Suprapubic skin (tissue), 4 donors: ENCODE measurements around the gene MEIS1. TPM values are rescaled to one million over a fixed set of nuclear protein-coding genes. Genes with fewer than 3 reads are reported as not detected.

Experiments used
- DNase-seq, 2 donors: peaks; one replicate each; pipeline ENCODE4 v3.0.0-alpha.2; 2019; ENCODE audit warnings: low spot score in 2 of 2
- H3K27ac ChIP-seq: fragments of 200-600 bp; sonication (generic); one replicate; pipeline ENCODE4 v1.5.1; 2019
- H3K27me3 ChIP-seq: fragments of 200-600 bp; sonication (generic); one replicate; pipeline ENCODE4 v1.5.1; 2019
- H3K36me3 ChIP-seq: fragments of 200-600 bp; sonication (generic); one replicate; pipeline ENCODE4 v1.5.1; 2019
- H3K4me1 ChIP-seq: fragments of 200-600 bp; sonication (generic); one replicate; pipeline ENCODE4 v1.5.1; 2019
- H3K4me3 ChIP-seq: fragments of 200-600 bp; sonication (generic); one replicate; pipeline ENCODE4 v1.5.1; 2019; ENCODE audit warnings: mild to moderate bottlenecking
- H3K9me3 ChIP-seq: fragments of 200-600 bp; sonication (generic); one replicate; pipeline ENCODE4 v1.5.1; 2019
- CTCF ChIP-seq, 2 donors: fragments of 200-600 bp in 1 of 2; fragments of 450-650 bp in 1 of 2; sonication (generic) in 1 of 2; IDR thresholded peaks; one replicate each; pipeline ENCODE4 v1.5.1; 2016 to 2019; ENCODE audit warnings: antibody characterized with exemption in 2 of 2, mild to moderate bottlenecking in 1 of 2, moderate library complexity in 1 of 2
- EP300 ChIP-seq: sonication (generic); formaldehyde crosslinking; IDR thresholded peaks from one replicate; pipeline ENCODE4 v1.6.1; 2017; ENCODE audit warnings: antibody characterized with exemption
- POLR2A ChIP-seq, 2 donors: fragments of 450-650 bp; IDR thresholded peaks; one replicate each; pipeline ENCODE4 v1.6.1; 2017; ENCODE audit warnings: antibody characterized with exemption in 2 of 2, mild to moderate bottlenecking in 2 of 2, moderate library complexity in 2 of 2
- POLR2AphosphoS5 ChIP-seq, 3 donors: sonication (generic); formaldehyde crosslinking; IDR thresholded peaks; one replicate each; pipeline ENCODE4 v1.6.1; 2017; ENCODE audit warnings: antibody characterized with exemption in 3 of 3
- WGBS: methylation state at CpG from one replicate; pipeline ENCODE4 v1.1.5; 2018; 5-methylcytosine and 5-hydroxymethylcytosine counted together
- total RNA-seq, 4 donors: library from RNA; depleted of rRNA; stranded (reverse); fragments of >200 nt; gene quantifications; one replicate each; pipeline ENCODE4 v1.1.0, GENCODE V29; 2016

Gene MEIS1
- total RNA-seq, 4 donors from 2014 or later: 12.7 to 28.0 (median 20.3) TPM

DNA sequence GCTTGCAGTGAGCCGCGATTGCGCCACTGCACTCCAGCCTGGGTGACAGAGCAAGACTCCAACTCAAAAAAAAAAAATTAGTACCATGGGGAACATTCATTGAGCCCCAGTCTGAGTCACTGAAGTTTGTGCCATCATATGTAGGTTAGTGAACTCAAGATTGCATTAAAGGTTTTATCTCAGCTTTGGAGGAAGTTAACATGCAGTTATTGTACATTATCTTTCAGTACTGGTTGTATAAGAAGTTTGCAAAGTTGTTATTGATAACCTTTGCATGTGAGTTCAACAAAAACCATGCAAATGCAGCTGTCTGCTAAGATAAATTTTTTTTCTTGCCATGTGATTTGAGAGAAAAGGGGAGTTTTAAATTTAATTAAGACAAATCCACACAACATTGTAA lies 95.7 kb downstream of the MEIS1 start:
- no peak for TF ChIP-seq POLR2A (IDR thresholded peaks at IDR 0.05)
- H3K9me3 ChIP-seq: no peaks in the 10 kb centered on the region
- WGBS: 92% methylated on average over 3 of the region's 3 CpGs
- no peak overlapping the region for H3K4me3 ChIP-seq
- no peak overlapping the region for H3K27ac ChIP-seq
- no peak for DNase-seq
- H3K27me3 ChIP-seq: no peaks in the 10 kb centered on the region
- peaks cover 7% of the 10 kb centered on the region for H3K4me1 ChIP-seq
- no peaks in the 10 kb centered on the region for H3K36me3 ChIP-seq

GRCh38 chr2:66531155-66531554 lies 96.2 kb downstream of the MEIS1 start:
- Histone ChIP-seq H3K27ac (no peak overlapping the region), H3K36me3 (no peaks in the 10 kb centered on the region)
- 94% methylated on average over 1 of the region's 1 CpG for WGBS

GRCh38 chr2:66531567-66531966 lies 96.6 kb downstream of the MEIS1 start:
- no peak overlapping the region for H3K4me3 ChIP-seq
- 95% methylated on average over 13 of the region's 13 CpGs for WGBS
- no peaks in the 10 kb centered on the region for H3K36me3 ChIP-seq
- no peaks in the 10 kb centered on the region for H3K27me3 ChIP-seq
- DNase-seq: no peak
- no peaks in the 10 kb centered on the region for H3K9me3 ChIP-seq
- TF ChIP-seq CTCF (IDR thresholded peaks at IDR 0.05) (no peak), EP300 (no peak), POLR2AphosphoS5 (IDR thresholded peaks at IDR 0.05) (no peak), POLR2A (IDR thresholded peaks at IDR 0.05) (no peak)
- H3K4me1 ChIP-seq: peaks cover 8% of the 10 kb centered on the region
- H3K27ac ChIP-seq: no peak overlapping the region

More at GRCh38 chr2:66531155-66531554, 96.2 kb downstream of the MEIS1 start:
- DNase-seq: no peak
- Histone ChIP-seq H3K4me1 (peaks cover 7% of the 10 kb centered on the region), H3K4me3 (no peak overlapping the region), H3K27me3 (no peaks in the 10 kb centered on the region), H3K9me3 (no peaks in the 10 kb centered on the region)
- TF ChIP-seq EP300 (no peak), POLR2AphosphoS5 (IDR thresholded peaks at IDR 0.05) (no peak), CTCF (IDR thresholded peaks at IDR 0.05) (no peak), POLR2A (IDR thresholded peaks at IDR 0.05) (no peak)

DNA sequence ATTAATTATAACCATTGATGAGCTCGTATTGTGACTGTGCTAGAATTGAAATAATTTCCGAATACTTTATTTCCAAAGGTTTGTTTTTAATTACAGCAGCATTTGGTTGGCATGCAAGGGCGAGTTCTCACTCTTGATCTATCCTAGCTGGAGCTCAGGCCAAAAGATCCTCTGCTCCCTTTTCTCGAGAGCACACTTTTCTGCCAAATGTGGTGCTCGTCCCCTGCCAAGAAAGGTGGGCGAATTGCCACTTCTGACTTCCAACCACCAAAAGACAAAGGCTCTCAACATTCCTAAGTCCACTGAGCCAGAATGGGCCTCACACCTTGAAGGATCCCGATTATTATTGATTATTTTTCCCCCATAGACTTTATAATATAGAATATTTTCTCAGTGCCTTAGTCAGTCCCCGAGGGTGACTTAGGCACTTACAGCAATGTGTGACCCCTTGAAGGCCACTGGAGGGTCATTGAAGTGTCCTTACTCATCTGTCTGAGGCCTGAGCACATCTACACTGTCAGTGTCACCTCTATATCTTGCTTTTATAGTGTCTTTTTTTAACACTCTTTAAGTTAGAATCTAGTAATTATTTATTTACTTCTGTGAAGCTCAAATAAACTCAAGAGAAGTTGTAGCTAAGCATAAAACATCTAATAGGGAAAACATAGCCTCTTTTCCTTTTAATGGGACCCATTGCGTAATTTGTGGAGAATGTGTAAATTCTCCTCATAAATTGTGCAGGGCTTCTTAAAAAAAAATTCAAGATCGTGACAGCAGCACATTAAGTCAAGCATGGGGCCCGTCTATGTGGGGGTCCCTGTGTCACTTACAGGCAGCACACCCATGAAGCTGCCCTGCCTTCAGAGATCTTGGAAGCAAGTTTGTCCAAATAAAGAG lies 98.3 kb downstream of the MEIS1 start:
- no peak for DNase-seq
- peaks cover 9% of the 10 kb centered on the region for H3K4me1 ChIP-seq
- H3K4me3 ChIP-seq: no peak overlapping the region
- no peaks in the 10 kb centered on the region for H3K9me3 ChIP-seq
- H3K36me3 ChIP-seq: no peaks in the 10 kb centered on the region
- no peak for TF ChIP-seq EP300
- TF ChIP-seq CTCF (IDR thresholded peaks at IDR 0.05): no peak
- TF ChIP-seq POLR2AphosphoS5 (IDR thresholded peaks at IDR 0.05): no peak
- TF ChIP-seq POLR2A (IDR thresholded peaks at IDR 0.05): no peak
- H3K27ac ChIP-seq: no peak overlapping the region
- WGBS: 42% methylated on average over 11 of the region's 11 CpGs
- H3K27me3 ChIP-seq: no peaks in the 10 kb centered on the region

DNA sequence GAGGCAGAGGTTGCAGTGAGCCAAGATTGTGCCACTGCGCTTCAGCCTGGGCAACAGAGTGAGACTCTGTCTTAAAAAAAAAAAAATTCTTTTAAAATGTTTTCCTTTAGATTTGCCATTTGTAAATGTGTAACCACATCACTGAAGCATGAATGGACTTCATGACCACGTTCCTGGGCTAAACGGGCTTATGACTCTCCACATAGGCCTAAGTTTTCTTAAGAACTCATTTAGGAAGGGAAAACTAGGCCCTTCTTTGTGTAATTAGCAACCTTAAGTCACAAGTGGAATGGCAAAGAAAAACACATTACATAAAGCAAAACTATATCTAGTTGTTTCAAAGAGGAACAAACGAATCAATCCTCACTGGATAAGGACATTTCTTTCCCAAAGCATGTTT lies 99.5 kb downstream of the MEIS1 start:
- H3K27me3 ChIP-seq: no peaks in the 10 kb centered on the region
- H3K9me3 ChIP-seq: no peaks in the 10 kb centered on the region
- peaks cover 9% of the 10 kb centered on the region for H3K4me1 ChIP-seq
- H3K27ac ChIP-seq: no peak overlapping the region
- H3K4me3 ChIP-seq: no peak overlapping the region
- TF ChIP-seq CTCF (IDR thresholded peaks at IDR 0.05): no peak
- TF ChIP-seq POLR2A (IDR thresholded peaks at IDR 0.05): no peak
- TF ChIP-seq EP300: no peak
- TF ChIP-seq POLR2AphosphoS5 (IDR thresholded peaks at IDR 0.05): no peak
- 93% methylated on average over 4 of the region's 4 CpGs for WGBS
- H3K36me3 ChIP-seq: no peaks in the 10 kb centered on the region
- no peak for DNase-seq
